ENCODE data around the gene CDH24. TPM values are rescaled to one million over a fixed set of nuclear protein-coding genes. Genes with fewer than 3 reads are reported as not detected.

The CDH24 gene
- total and polyA plus RNA-seq, 2 of the 13 experiments (the other 11 are each of a cell fraction or from before 2014, with no cell fraction given) = 0.69 to 0.99 TPM

GRCh38 chr14:23056145-23056955 lies 970 bp downstream of the CDH24 start (continued):
- TF ChIP-seq ZGPAT (CRISPR knock-in tag; IDR thresholded peaks at IDR 0.05) = peak; percentile 82; the same call in 1 of the 2 replicates
- TF ChIP-seq ZNF512 (CRISPR knock-in tag; IDR thresholded peaks at IDR 0.05) = no peak
- peak; percentile 39; the same call in 1 of the 2 replicates for TF ChIP-seq GABPB1 (CRISPR knock-in tag; IDR thresholded peaks at IDR 0.05)
- no peak for TF ChIP-seq BRCA1 (CRISPR knock-in tag; IDR thresholded peaks at IDR 0.05)
- TF ChIP-seq ZNF652 (CRISPR knock-in tag; IDR thresholded peaks at IDR 0.05; ENCODE audit: borderline replicate concordance, low read depth) = peak; percentile 28; the same call in 1 of the 2 replicates
- TF ChIP-seq MEIS2 (CRISPR knock-in tag; IDR thresholded peaks at IDR 0.05) = peak; percentile 46; the same call in 1 of the 2 replicates
- no peak for TF ChIP-seq ZNF816 (CRISPR knock-in tag; IDR thresholded peaks at IDR 0.05; ENCODE audit: borderline replicate concordance)
- TF ChIP-seq TERF1 (CRISPR knock-in tag; IDR thresholded peaks at IDR 0.05) = no peak
- peak; percentile 75 for TF ChIP-seq PTBP1 (IDR thresholded peaks at IDR 0.05; ENCODE audit: low read depth, low read length, poor library complexity, severe bottlenecking)
- no peak for TF ChIP-seq BHLHE40 (IDR thresholded peaks at IDR 0.05; ENCODE audit: low read length)
- TF ChIP-seq ZNF7 (CRISPR knock-in tag; IDR thresholded peaks at IDR 0.05) = no peak
- TF ChIP-seq ZNF513 (CRISPR knock-in tag; conservative IDR thresholded peaks at IDR 0.05) = no peak
- peak; percentile 66 for TF ChIP-seq ARID5B (CRISPR knock-in tag; IDR thresholded peaks at IDR 0.05)
- no peak for TF ChIP-seq NFYC (CRISPR knock-in tag; IDR thresholded peaks at IDR 0.05)
- peak; percentile 47; the same call in 1 of the 2 replicates for TF ChIP-seq SALL2 (CRISPR knock-in tag; IDR thresholded peaks at IDR 0.05)
- peak; percentile 62; the same call in 1 of the 2 replicates for TF ChIP-seq ZBTB8A (CRISPR knock-in tag; IDR thresholded peaks at IDR 0.05; ENCODE audit: borderline replicate concordance, low read depth)
- TF ChIP-seq HDAC6 (IDR thresholded peaks at IDR 0.05; ENCODE audit: low read depth, low read length) = no peak
